ENCODE results near the gene UBE2E2.

GRCh38 chr3:23576379-23576959, 373.3 kb downstream of the UBE2E2 start:
- TF ChIP-seq CTCF (IDR thresholded peaks at IDR 0.05; ENCODE audit: borderline replicate concordance, extremely low read depth, low read length, poor library complexity, severe bottlenecking) = no peak
- no peak for TF ChIP-seq EZH2 (IDR thresholded peaks at IDR 0.05; ENCODE audit: borderline replicate concordance, low read depth, low read length, severe bottlenecking)
